Activated B cell treated with CpG ODN at 0.5 μM for 24 hours (primary cell): ENCODE results near the gene TTC27. TPM values are rescaled to one million over a fixed set of nuclear protein-coding genes. Genes with fewer than 3 reads are reported as not detected.

Experiments
- ATAC-seq: fragments of 200-7000 bp; cut with Tn5 transposase; one replicate; pipeline ENCODE4 v1.10.0; 2021; ENCODE audit warnings: low read depth, mild to moderate bottlenecking, moderate library complexity
- CTCF ChIA-PET: fragments of 350-600 bp; sonication (Branson Sonifier 250); formaldehyde crosslinking; loops from one replicate; lab custom pipeline; 2021; ENCODE audit warnings: antibody characterized with exemption; lab: Charles Lee
- POLR2A ChIA-PET: fragments of 350-600 bp; sonication (Branson Sonifier 250); formaldehyde crosslinking; loops from one replicate; lab custom pipeline; 2021; ENCODE audit warnings: antibody characterized with exemption; lab: Charles Lee
- DNase-seq: peaks from one replicate; pipeline ENCODE4 v3.0.0; 2022
- H3K27ac Mint-ChIP-seq: one replicate; pipeline ENCODE4 v1.8.0; 2020; ENCODE audit warnings: mixed read lengths
- H3K27me3 Mint-ChIP-seq: one replicate; pipeline ENCODE4 v1.8.0; 2021; ENCODE audit warnings: mixed read lengths
- H3K36me3 Mint-ChIP-seq: one replicate; pipeline ENCODE4 v1.8.0; 2021; ENCODE audit warnings: low read depth, mixed read lengths
- H3K4me1 Mint-ChIP-seq: one replicate; pipeline ENCODE4 v1.8.0; 2021; ENCODE audit warnings: mixed read lengths
- H3K4me3 Mint-ChIP-seq: one replicate; pipeline ENCODE4 v1.8.0; 2020; ENCODE audit warnings: mild to moderate bottlenecking, mixed read lengths
- H3K9me3 Mint-ChIP-seq: one replicate; pipeline ENCODE4 v1.8.0; 2020; ENCODE audit warnings: mixed read lengths
- CTCF ChIP-seq: fragments of 200-600 bp; IDR thresholded peaks from one replicate; pipeline ENCODE4 v1.8.0; 2022; ENCODE audit warnings: antibody characterized with exemption, mild to moderate bottlenecking
- intact Hi-C: fragments of 100-400 bp; cut with micrococcal nuclease; formaldehyde crosslinking; loops from one replicate; pipeline ENCODE4 v1.15.1; 2024
- total RNA-seq: library from RNA; stranded (reverse); gene quantifications from 2 replicates; pipeline ENCODE4 v1.2.3, GENCODE V29; 2022

TTC27 gene
- total RNA-seq, 1 donor from 2014 or later = 34.8 TPM

GRCh38 chr2:32715981-32716380, 88.1 kb downstream of the TTC27 start:
- H3K36me3 Mint-ChIP-seq = peaks cover 56% of the 10 kb centered on the region
- no peak for ATAC-seq
- no peaks in the 10 kb centered on the region for H3K27me3 Mint-ChIP-seq

GRCh38 chr2:32716598-32716997, 88.7 kb downstream of the TTC27 start:
- ChIA-PET POLR2A (no interaction called here), CTCF (no interaction called here)
- Mint-ChIP-seq H3K4me3 (no peak overlapping the region), H3K36me3 (peaks cover 60% of the 10 kb centered on the region), H3K27me3 (no peaks in the 10 kb centered on the region), H3K9me3 (peaks cover 5% of the 10 kb centered on the region), H3K4me1 (peaks cover 12% of the 10 kb centered on the region), H3K27ac (no peak overlapping the region)
- no peak for TF ChIP-seq CTCF
- DNase-seq (no peak), ATAC-seq (no peak)
- intact Hi-C loops = no loop called here

More at GRCh38 chr2:32715981-32716380, 88.1 kb downstream of the TTC27 start:
- no peak for TF ChIP-seq CTCF
- intact Hi-C loops = no loop called here
- ChIA-PET CTCF (no interaction called here), POLR2A (no interaction called here)
- H3K27ac Mint-ChIP-seq = no peak overlapping the region
- peaks cover 12% of the 10 kb centered on the region for H3K4me1 Mint-ChIP-seq
- no peak for DNase-seq
- no peak overlapping the region for H3K4me3 Mint-ChIP-seq
- peaks cover 5% of the 10 kb centered on the region for H3K9me3 Mint-ChIP-seq

- Mint-ChIP-seq H3K36me3 (peaks cover 57% of the 10 kb centered on the region), H3K27me3 (no peaks in the 10 kb centered on the region), H3K9me3 (peaks cover 1% of the 10 kb centered on the region), H3K27ac (no peak overlapping the region), H3K4me3 (no peak overlapping the region), H3K4me1 (peaks cover 12% of the 10 kb centered on the region)
- intact Hi-C loops = no loop called here
- no peak for DNase-seq
- ATAC-seq = no peak
- TF ChIP-seq CTCF = no peak
- ChIA-PET POLR2A (no interaction called here), CTCF (no interaction called here)
Observed at GRCh38 chr2:32718752-32719151, 90.9 kb downstream of the TTC27 start.

- no peaks in the 10 kb centered on the region for H3K27me3 Mint-ChIP-seq
- ChIA-PET POLR2A (no interaction called here), CTCF (interaction anchor here (0.9 kb wide), 1 partner anchor 864 kb away, joined by 4 read pairs; no protein-coding TSS in a partner anchor)
- no peaks in the 10 kb centered on the region for H3K9me3 Mint-ChIP-seq
- intact Hi-C loops = no loop called here
- no peak for ATAC-seq
- H3K27ac Mint-ChIP-seq = no peak overlapping the region
- no peak for TF ChIP-seq CTCF
- no peak overlapping the region for H3K4me3 Mint-ChIP-seq
- H3K36me3 Mint-ChIP-seq = peaks cover 57% of the 10 kb centered on the region
- DNase-seq = no peak
- H3K4me1 Mint-ChIP-seq = peaks cover 12% of the 10 kb centered on the region
Observed at GRCh38 chr2:32719430-32719829, 91.6 kb downstream of the TTC27 start.

GRCh38 chr2:32719933-32720716, 92.3 kb downstream of the TTC27 start:
- Mint-ChIP-seq H3K4me3 (no peak overlapping the region), H3K36me3 (peaks cover 57% of the 10 kb centered on the region), H3K27me3 (no peaks in the 10 kb centered on the region), H3K9me3 (no peaks in the 10 kb centered on the region), H3K4me1 (peaks cover 6% of the 10 kb centered on the region), H3K27ac (no peak overlapping the region)
- intact Hi-C loops = no loop called here
- CTCF ChIA-PET = interaction anchor here (0.9 kb wide), 1 partner anchor 863 kb away, joined by 4 read pairs; no protein-coding TSS in a partner anchor
- no peak for TF ChIP-seq CTCF
- POLR2A ChIA-PET = no interaction called here
- no peak for DNase-seq
- ATAC-seq = no peak
